Suprapubic skin (tissue), 3 donors: ENCODE data around the gene UBTD1.

Experiments used
- CTCF ChIP-seq, 2 donors: fragments of 200-600 bp in 1 of 2; fragments of 450-650 bp in 1 of 2; sonication (generic) in 1 of 2; IDR thresholded peaks; one replicate each; pipeline ENCODE4 v1.5.1; 2016 to 2019; ENCODE audit warnings: antibody characterized with exemption in 2 of 2, mild to moderate bottlenecking in 1 of 2, moderate library complexity in 1 of 2
- EP300 ChIP-seq: sonication (generic); formaldehyde crosslinking; IDR thresholded peaks from one replicate; pipeline ENCODE4 v1.6.1; 2017; ENCODE audit warnings: antibody characterized with exemption
- POLR2A ChIP-seq, 2 donors: fragments of 450-650 bp; IDR thresholded peaks; one replicate each; pipeline ENCODE4 v1.6.1; 2017; ENCODE audit warnings: antibody characterized with exemption in 2 of 2, mild to moderate bottlenecking in 2 of 2, moderate library complexity in 2 of 2

DNA sequence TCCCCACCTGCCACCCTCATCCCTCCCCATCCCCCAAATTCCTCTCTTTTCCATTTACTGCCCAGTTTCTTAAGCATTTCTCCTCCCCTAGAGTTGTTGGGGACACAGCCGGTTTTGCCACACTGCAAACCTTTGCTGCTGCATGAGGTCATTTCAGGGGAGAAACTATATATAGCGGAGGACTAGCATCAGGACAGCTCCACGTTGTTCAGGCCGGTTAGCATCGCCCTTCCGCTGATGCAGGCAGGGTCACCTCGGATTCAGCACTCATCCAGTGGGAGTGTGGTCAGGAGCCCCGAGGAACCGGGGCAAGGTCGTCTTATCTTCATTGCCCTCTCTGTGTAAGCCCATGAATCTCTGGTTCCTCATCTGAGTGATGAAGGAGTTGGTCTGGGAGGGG is 15.6 kb downstream of the UBTD1 start:
- TF ChIP-seq EP300 (no peak), CTCF (IDR thresholded peaks at IDR 0.05) (no peak), POLR2A (IDR thresholded peaks at IDR 0.05) (no peak)
